Left ventricle myocardium inferior (tissue), 1 donor: Measurements from ENCODE around the gene GNAS. TPM values are rescaled to one million over a fixed set of nuclear protein-coding genes. Genes with fewer than 3 reads are reported as not detected.

Experiments used
- DNase-seq: peaks from one replicate; pipeline ENCODE4 v3.0.0-alpha.2; 2020
- H3K27ac ChIP-seq: fragments of 200-600 bp; replicated peaks from 2 replicates; pipeline ENCODE4 v1.8.0; 2021
- H3K27me3 ChIP-seq: fragments of 200-600 bp; 2 replicates; pipeline ENCODE4 v1.8.0; 2021; ENCODE audit warnings: low read depth
- H3K36me3 ChIP-seq: fragments of 200-600 bp; 2 replicates; pipeline ENCODE4 v1.8.0; 2021
- H3K4me1 ChIP-seq: fragments of 200-600 bp; 2 replicates; pipeline ENCODE4 v1.8.0; 2021
- H3K4me3 ChIP-seq: fragments of 200-600 bp; 2 replicates; pipeline ENCODE4 v1.8.0; 2021; ENCODE audit warnings: mild to moderate bottlenecking, moderate library complexity
- H3K9me3 ChIP-seq: fragments of 200-600 bp; replicated peaks from 2 replicates; pipeline ENCODE4 v1.8.0; 2021
- intact Hi-C: fragments of 100-400 bp; cut with micrococcal nuclease; formaldehyde crosslinking; loops from one replicate; pipeline ENCODE4 v1.11.0; 2022
- total RNA-seq: library from RNA; stranded (reverse); fragmentation: NEBNext Ultra II Directional; extraction: Animal tissue kit (Norgen Biotek cat#: 25700); gene quantifications from one replicate; pipeline ENCODE4 v1.2.1, GENCODE V29; 2021
- TF ChIP-seq, protein P1 (sequence below): fragments of 200-600 bp; IDR thresholded peaks from 2 replicates; pipeline ENCODE4 v1.8.0; 2021; ENCODE audit warnings: antibody characterized with exemption, mild to moderate bottlenecking, borderline replicate concordance
- donor health status: DM: no; HTN: yes; CAD: no; lungs with severe emphysema.

Gene GNAS
- total RNA-seq, 1 donor from 2014 or later: 1,444 TPM

DNA sequence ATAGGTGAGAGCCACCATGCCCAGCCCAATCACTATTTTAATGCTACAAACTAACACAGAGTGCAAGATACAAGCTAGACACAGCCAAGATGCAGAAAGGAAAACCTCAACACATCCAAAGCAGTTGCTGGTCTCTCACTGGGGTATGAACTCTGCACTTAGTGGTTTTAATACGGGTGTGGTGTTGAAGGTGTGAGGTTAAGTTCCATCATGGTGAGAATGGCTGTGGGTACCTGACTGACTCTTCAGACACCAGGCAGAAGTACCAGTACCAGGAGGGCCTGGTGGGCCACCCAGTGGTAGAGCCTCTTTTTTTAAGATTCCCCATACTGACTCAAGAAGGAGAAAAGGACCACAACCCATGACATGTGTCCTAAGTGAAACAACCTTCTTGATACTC lies 14.8 kb upstream of the GNAS start:
- TF ChIP-seq, protein P1, sequence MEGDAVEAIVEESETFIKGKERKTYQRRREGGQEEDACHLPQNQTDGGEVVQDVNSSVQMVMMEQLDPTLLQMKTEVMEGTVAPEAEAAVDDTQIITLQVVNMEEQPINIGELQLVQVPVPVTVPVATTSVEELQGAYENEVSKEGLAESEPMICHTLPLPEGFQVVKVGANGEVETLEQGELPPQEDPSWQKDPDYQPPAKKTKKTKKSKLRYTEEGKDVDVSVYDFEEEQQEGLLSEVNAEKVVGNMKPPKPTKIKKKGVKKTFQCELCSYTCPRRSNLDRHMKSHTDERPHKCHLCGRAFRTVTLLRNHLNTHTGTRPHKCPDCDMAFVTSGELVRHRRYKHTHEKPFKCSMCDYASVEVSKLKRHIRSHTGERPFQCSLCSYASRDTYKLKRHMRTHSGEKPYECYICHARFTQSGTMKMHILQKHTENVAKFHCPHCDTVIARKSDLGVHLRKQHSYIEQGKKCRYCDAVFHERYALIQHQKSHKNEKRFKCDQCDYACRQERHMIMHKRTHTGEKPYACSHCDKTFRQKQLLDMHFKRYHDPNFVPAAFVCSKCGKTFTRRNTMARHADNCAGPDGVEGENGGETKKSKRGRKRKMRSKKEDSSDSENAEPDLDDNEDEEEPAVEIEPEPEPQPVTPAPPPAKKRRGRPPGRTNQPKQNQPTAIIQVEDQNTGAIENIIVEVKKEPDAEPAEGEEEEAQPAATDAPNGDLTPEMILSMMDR: no peak
- Histone ChIP-seq H3K4me1 (peaks cover 10% of the 10 kb centered on the region), H3K36me3 (no peaks in the 10 kb centered on the region), H3K27me3 (peaks cover 95% of the 10 kb centered on the region), H3K4me3 (no peak overlapping the region), H3K27ac (no peak overlapping the region), H3K9me3 (no peaks in the 10 kb centered on the region)
- intact Hi-C loops: no loop called here
- no peak for DNase-seq

DNA sequence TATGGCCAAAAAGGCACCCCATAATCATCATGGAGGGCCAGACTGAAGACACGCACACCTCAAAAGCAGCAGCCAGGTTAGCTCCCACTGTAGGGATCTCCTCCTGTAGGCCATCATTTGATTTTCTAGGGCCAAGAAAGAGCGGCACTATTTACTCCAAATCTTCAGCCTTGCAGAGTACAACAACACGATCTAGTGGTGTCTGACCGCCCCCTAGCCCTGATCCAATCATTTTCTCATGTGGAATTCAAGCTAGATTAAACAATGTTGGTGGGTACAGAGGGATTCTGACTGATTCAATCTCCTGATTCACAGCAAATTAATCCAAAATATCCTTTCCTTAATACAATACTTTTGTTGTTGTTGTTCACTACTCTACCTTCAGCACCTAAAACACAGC lies 14.3 kb upstream of the GNAS start:
- Histone ChIP-seq H3K36me3 (no peaks in the 10 kb centered on the region), H3K27me3 (peaks cover 95% of the 10 kb centered on the region), H3K4me1 (peaks cover 10% of the 10 kb centered on the region), H3K27ac (no peak overlapping the region), H3K4me3 (no peak overlapping the region), H3K9me3 (no peaks in the 10 kb centered on the region)
- TF ChIP-seq, protein P1: no peak
- intact Hi-C loops: no loop called here
- no peak for DNase-seq

DNA sequence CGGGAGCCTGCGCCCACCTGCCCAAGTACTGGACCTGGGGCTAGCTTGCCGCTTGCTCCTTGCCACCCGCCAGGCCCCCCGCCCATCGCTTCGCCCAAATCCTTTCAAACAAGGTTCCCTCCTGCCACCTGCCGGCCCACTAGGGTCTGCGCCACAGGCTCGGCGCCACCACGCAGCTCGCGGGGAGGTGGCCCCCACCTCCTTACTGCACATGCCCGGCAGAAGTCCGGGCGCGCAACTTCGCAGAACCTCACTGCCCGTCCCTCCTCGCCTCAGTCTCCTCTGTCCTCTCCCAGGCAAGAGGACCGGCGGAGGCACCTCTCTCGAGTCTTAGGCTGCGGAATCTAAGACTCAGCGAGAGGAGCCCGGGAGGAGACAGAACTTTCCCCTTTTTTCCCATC lies 13.0 kb upstream of the GNAS start:
- no peak for DNase-seq
- TF ChIP-seq, protein P1: peak; percentile 55
- peak overlapping the region; percentile 49 for H3K4me3 ChIP-seq
- H3K27me3 ChIP-seq: peaks cover 95% of the 10 kb centered on the region
- H3K36me3 ChIP-seq: no peaks in the 10 kb centered on the region
- intact Hi-C loops: no loop called here
- H3K9me3 ChIP-seq: no peaks in the 10 kb centered on the region
- H3K27ac ChIP-seq: no peak overlapping the region
- peaks cover 10% of the 10 kb centered on the region for H3K4me1 ChIP-seq

DNA sequence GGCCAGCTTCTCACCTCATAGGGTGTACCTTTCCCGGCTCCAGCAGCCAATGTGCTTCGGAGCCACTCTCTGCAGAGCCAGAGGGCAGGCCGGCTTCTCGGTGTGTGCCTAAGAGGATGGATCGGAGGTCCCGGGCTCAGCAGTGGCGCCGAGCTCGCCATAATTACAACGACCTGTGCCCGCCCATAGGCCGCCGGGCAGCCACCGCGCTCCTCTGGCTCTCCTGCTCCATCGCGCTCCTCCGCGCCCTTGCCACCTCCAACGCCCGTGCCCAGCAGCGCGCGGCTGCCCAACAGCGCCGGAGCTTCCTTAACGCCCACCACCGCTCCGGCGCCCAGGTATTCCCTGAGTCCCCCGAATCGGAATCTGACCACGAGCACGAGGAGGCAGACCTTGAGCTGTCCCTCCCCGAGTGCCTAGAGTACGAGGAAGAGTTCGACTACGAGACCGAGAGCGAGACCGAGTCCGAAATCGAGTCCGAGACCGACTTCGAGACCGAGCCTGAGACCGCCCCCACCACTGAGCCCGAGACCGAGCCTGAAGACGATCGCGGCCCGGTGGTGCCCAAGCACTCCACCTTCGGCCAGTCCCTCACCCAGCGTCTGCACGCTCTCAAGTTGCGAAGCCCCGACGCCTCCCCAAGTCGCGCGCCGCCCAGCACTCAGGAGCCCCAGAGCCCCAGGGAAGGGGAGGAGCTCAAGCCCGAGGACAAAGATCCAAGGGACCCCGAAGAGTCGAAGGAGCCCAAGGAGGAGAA lies 12.3 kb upstream of the GNAS start:
- no peaks in the 10 kb centered on the region for H3K36me3 ChIP-seq
- no peaks in the 10 kb centered on the region for H3K9me3 ChIP-seq
- H3K27ac ChIP-seq: no peak overlapping the region
- peak overlapping the region; percentile 49 for H3K4me3 ChIP-seq
- DNase-seq: no peak
- intact Hi-C loops: no loop called here
- TF ChIP-seq, protein P1: no peak
- peaks cover 96% of the 10 kb centered on the region for H3K27me3 ChIP-seq
- peaks cover 10% of the 10 kb centered on the region for H3K4me1 ChIP-seq

DNA sequence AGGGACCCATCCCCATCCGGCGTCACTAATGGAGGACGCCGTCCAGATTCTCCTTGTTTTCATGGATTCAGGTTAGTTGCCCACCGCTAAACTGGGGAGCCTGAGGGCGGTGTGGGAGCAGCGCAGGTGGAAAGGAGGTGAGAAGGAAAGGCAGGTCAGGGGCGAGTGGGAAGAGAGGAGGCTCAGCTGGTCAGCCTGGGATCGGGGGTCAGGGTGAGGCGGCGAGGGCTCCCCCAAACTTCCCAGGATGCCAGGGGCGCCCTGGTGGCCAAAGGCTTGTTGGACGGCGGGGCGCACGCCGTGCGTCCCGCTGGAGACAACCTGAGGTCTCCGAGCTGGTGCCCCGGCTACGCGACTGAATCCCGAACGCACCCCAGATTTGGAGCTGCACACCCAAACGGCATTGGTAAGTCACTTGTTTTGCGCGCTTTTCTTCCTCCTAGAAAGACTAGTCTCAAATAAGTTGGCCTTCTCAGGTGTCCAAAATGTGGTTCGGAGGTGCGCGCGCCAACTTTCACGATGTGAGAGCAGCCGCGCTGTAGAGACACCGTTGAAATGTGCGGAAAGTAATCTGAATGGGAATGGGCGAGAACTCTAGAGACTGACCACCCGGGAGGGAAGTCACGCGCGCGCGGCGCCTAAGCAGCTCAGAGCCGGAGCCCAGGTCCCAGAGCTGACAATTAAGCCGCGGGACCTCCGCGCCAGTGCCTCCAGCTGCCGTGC lies 11.5 kb upstream of the GNAS start:
- Histone ChIP-seq H3K27ac (no peak overlapping the region), H3K36me3 (no peaks in the 10 kb centered on the region), H3K4me1 (peaks cover 10% of the 10 kb centered on the region), H3K27me3 (peaks cover 99% of the 10 kb centered on the region), H3K4me3 (no peak overlapping the region), H3K9me3 (no peaks in the 10 kb centered on the region)
- no peak for DNase-seq
- intact Hi-C loops: no loop called here
- TF ChIP-seq, protein P1: no peak
